ENCODE data around the gene RHEX.

The RHEX gene

DNA sequence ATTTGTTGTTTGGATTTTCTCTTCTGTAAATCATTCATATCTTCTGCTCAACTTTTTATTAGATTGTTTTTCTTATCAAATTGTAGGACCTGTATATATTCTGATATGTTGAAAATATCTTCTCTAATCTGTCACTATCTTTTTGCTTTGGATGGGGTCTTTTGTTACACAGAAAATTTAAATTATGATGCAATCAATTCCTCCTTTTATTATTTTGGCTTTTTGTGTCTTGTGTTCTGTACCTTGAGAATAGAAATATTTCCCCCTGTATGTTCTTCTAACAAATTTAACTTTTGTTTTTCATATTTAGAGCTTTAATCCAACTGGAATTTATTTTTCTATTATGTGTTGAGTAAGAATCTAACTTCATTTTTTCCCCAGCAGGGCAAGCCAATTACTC, 67.4 kb downstream of the RHEX start:
- DNase-seq: no peak

DNA sequence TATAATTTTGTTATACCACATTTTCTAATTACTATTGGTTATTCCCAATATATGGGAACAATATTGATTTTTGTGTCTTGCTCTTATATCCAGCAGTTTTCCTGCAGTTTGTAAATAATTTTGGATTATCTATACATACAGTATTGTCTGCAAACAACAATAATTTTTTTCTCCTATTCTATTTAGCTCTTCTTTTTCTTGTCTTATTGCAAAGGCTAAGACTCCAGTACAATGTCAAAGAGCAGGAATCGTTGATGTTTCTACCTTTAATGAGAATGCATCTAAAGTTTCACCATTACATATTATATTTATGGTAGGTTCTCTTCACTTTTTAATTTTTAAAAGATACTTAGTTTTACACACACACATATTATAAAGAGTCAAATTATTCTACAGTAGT, 68.3 kb downstream of the RHEX start:
- no peak for DNase-seq

- DNase-seq: no peak
These were observed 69.7 kb downstream of the RHEX start for GRCh38 chr1:206122686-206123085.

DNA sequence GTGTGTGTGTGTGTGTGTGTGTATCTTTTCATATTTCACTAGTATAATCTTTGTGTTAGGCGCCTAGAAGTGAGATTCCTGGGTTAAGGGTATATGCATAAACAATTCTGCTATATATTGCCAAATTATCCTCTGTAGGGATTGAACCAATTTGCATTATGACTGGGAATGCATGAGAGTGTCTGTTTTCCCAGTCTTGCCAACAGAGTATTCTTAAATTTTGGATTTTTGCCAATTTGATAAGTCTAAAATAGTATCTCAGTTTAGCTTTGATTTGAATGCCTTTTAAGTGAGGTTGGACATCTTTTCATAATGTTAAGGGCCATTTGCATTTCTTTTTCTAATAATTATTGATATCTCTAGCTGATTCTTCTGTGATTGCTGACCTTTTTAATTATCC, 72.4 kb downstream of the RHEX start:
- no peak for DNase-seq

DNA sequence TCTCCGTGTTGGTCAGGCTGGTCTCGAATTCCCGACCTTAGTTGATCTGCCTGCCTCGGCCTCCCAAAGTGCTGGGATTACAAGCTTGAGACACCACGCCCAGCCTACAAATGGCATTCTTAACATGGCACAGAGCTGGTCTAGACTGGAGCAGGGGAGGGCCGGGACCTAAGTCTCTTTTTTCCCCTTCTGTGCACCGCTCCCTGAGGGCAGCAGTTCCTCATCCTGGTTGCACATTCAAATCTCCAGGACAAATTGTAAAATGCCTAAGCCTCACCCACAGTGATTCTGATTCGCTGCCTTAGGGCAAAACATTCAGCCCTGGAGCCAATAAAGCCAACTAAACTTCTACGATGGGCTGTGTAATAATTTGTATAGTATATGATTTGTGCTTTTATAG, 74.4 kb downstream of the RHEX start:
- DNase-seq: no peak

GRCh38 chr1:206128196-206128595, 75.2 kb downstream of the RHEX start:
- no peak for DNase-seq

DNA sequence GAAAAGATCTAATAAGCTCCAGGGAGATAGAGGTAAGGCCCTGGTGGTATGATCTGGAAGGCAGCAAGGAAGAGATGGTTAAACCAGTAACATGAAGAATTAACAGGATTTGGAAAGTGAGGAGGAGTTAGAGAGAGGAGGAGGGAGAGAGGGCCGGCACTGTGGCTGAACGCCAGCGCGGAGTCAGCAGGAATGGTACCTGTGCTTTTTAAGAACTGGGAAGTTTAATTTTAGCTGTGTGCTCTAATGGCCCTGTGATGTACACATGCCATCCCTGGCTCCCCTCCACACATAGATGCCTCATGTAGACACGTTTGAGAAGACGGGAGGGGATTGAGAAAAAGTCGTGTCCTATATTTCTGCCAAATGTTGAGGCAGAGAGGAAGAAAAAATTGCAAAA, 78.1 kb downstream of the RHEX start:
- no peak for DNase-seq

DNA sequence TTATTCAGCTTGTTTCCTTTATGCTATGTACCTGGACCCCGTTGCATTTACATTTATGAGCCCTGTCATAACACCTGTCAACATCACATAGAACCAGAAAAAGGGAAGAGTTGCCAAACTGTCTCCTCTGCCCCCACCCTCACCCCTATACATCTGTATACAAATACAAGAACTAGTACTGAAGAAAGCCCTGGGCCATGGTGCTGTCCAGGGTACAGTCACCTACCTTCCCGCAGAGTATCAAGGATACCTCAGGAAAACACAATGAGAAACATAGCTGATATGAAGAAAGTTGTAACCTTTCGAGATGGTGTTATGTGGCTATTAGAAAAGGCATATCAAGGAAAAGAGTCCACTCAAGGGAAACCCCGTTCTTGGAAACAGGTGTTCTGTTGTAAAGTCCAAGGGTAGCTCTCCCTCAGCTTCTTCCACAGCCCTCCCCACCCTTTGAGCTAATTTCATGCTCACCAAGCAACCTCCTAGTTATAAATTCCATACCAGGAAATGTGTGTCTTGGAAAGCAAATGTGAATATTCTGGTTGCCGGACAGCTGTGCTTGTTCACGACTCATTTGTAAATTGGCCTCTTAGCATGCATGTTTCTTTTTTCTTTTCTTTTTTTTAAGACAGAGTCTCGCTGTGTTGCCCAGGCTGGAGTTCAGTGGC, 80.9 kb downstream of the RHEX start:
- DNase-seq: no peak

GRCh38 chr1:206135248-206135647, 82.3 kb downstream of the RHEX start:
- no peak for DNase-seq

- no peak for DNase-seq
These were observed 83.3 kb downstream of the RHEX start for GRCh38 chr1:206136241-206136640.

- DNase-seq: no peak
These were observed 89.0 kb downstream of the RHEX start for GRCh38 chr1:206142011-206142410.

DNA sequence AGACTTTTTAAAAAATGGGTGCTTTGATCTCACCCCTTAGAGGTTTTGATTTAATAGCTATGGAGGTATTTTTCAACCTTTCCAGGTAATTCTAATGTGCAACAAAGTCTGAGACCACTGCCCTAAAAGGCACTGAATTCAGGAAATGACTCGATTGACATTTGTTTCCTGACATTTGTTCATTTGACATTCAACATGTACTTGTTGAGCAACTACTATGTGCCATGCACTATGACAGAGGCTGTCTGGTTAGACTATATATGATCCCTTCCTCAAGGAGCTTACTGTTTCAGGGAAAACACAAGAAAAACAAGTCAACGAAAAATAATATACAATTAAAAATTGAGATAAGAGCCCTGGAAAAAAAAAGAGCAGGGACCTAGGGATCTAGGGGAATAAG, 89.8 kb downstream of the RHEX start:
- no peak for DNase-seq

- DNase-seq: no peak
These were observed 90.7 kb downstream of the RHEX start for GRCh38 chr1:206143537-206144172.

GRCh38 chr1:206144605-206145004, 91.6 kb downstream of the RHEX start:
- DNase-seq: no peak

GRCh38 chr1:206145771-206146290, 92.9 kb downstream of the RHEX start:
- no peak for DNase-seq

Data from NCI-H1417 treated with DMSO at 0.1 percent for 48 hours (cell line).